Measurements from ENCODE around the gene CRX. TPM values are rescaled to one million over a fixed set of nuclear protein-coding genes. Genes with fewer than 3 reads are reported as not detected.

The CRX gene
- total and polyA plus RNA-seq, 8 donors = not detected

DNA sequence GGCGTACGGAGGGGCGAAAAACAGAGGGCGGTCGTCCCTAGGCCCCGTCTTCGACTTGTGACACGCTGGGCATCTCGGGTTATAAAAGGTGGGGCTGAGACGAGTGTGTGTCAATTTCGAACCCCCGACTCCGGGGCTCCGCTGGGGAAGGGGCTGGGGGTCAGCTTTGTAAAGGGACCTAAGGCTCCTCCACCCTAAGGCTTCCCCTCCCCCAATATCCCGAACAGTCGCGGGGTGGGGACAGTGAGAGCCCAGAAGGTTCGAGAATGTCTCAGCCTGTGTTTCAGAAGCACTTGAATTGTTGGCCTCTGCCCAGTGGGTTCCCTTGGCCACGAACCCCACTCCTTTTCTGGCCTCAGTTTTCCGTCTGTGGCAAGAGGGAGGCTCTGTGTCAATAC is 42.8 kb upstream of the CRX start:
- DNase-seq = peak in 1 of 2 donors; percentile 58
- Histone ChIP-seq H3K27me3 (no peaks in the 10 kb centered on the region), H3K4me1 (peaks cover 40 to 55% (median 49%) of the 10 kb centered on the region in 4 donors), H3K9me3 (no peaks in the 10 kb centered on the region), H3K27ac (peak overlapping the region; percentile 95 to 97 (median 95)), H3K4me3 (peak overlapping the region; percentile 78 to 93 (median 86)), H3K36me3 (peaks cover 20 to 34% (median 31%) of the 10 kb centered on the region in 4 donors)
- 0 to 1% (median 0%) methylated on average over 18 to 20 of the region's 20 CpGs for WGBS, 5 donors
- intact Hi-C loops (cut with DNase I; ENCODE audit: low total_unique reads) = no loop called here
- no peak for TF ChIP-seq EP300 (IDR thresholded peaks at IDR 0.05)
- no peak for TF ChIP-seq POLR2A (IDR thresholded peaks at IDR 0.05)
- TF ChIP-seq, protein P1, sequence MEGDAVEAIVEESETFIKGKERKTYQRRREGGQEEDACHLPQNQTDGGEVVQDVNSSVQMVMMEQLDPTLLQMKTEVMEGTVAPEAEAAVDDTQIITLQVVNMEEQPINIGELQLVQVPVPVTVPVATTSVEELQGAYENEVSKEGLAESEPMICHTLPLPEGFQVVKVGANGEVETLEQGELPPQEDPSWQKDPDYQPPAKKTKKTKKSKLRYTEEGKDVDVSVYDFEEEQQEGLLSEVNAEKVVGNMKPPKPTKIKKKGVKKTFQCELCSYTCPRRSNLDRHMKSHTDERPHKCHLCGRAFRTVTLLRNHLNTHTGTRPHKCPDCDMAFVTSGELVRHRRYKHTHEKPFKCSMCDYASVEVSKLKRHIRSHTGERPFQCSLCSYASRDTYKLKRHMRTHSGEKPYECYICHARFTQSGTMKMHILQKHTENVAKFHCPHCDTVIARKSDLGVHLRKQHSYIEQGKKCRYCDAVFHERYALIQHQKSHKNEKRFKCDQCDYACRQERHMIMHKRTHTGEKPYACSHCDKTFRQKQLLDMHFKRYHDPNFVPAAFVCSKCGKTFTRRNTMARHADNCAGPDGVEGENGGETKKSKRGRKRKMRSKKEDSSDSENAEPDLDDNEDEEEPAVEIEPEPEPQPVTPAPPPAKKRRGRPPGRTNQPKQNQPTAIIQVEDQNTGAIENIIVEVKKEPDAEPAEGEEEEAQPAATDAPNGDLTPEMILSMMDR (IDR thresholded peaks at IDR 0.05) = no peak
- TF ChIP-seq POLR2AphosphoS5 (IDR thresholded peaks at IDR 0.05) = no peak

DNA sequence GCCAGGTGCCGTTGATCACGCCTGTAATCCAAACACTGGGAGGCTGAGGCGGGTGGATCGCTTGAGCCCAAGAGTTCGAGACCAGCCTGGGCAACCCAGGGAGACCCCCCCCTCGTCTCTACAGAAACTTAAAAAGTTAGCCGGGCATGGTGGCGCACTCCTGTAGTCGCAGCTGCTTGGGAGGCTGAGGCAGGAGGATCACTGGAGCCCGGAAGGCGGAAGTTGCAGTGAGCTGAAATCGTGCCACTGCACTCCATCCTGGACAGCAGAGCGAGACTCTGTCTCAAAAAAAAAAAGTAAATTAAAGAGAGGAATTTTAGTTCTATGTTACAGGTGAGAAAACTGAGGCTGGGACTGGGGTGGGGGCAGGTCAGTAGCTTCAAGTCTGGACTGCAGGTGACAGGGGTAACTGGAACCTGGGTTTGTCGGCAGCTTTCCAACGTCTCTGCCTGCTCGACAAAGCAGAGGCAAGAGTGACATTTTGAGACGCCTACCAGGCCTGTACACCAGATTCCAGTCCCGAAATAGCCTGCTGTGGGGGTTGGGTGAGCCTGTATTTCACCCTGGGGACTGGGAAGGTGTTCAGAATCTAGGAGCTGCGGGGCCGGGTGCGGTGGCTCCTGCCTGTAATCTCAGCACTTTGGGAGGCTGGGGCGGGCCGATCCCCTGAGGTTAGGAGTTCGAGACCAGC is 42.1 kb upstream of the CRX start:
- Histone ChIP-seq H3K27me3 (no peaks in the 10 kb centered on the region), H3K4me3 (peak overlapping the region; percentile 78 to 93 (median 86)), H3K9me3 (no peaks in the 10 kb centered on the region), H3K36me3 (peaks cover 25 to 41% (median 38%) of the 10 kb centered on the region in 4 donors), H3K27ac (peak overlapping the region; percentile 66 to 97 (median 95)), H3K4me1 (peaks cover 40 to 59% (median 49%) of the 10 kb centered on the region in 4 donors)
- peak; percentile 58 to 74 for DNase-seq
- 38 to 47% (median 43%) methylated on average over 24 of the region's 24 CpGs for WGBS, 5 donors
- intact Hi-C loops (cut with DNase I; ENCODE audit: low total_unique reads) = no loop called here
- peak in 1 of 3 donors; percentile 41 for TF ChIP-seq POLR2AphosphoS5 (IDR thresholded peaks at IDR 0.05)
- no peak for TF ChIP-seq POLR2A (IDR thresholded peaks at IDR 0.05)
- TF ChIP-seq EP300 (IDR thresholded peaks at IDR 0.05) = peak; percentile 21
- TF ChIP-seq, protein P1 (IDR thresholded peaks at IDR 0.05) = no peak

DNA sequence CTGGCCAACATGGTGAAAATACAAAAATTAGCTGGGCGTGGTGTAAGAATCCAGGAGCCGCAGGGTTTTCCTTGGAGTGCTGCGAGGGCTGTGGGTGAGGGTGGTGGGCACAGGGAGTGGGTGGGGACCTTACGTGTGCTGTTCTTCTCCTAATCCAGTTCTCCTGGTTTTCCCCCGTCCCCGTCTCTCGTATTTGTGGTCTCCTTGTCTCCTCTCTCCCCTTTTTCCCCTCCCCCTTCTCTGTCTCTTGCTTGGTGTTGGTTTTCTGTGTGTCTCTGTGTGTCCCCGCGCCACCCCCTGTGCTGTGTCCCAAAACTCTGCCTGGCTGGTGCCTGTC is 41.6 kb upstream of the CRX start:
- Histone ChIP-seq H3K27me3 (no peaks in the 10 kb centered on the region), H3K4me3 (peak overlapping the region; percentile 78 to 93 (median 86)), H3K36me3 (peaks cover 30 to 46% (median 44%) of the 10 kb centered on the region in 4 donors), H3K4me1 (peaks cover 40 to 59% (median 49%) of the 10 kb centered on the region in 4 donors), H3K27ac (peak overlapping the region; percentile 66 to 97 (median 95)), H3K9me3 (no peaks in the 10 kb centered on the region)
- WGBS, 5 donors = 60 to 81% (median 74%) methylated on average over 9 of the region's 9 CpGs
- no peak for TF ChIP-seq EP300 (IDR thresholded peaks at IDR 0.05)
- TF ChIP-seq, protein P1 (IDR thresholded peaks at IDR 0.05) = no peak
- no peak for TF ChIP-seq POLR2A (IDR thresholded peaks at IDR 0.05)
- no peak for TF ChIP-seq POLR2AphosphoS5 (IDR thresholded peaks at IDR 0.05)
- DNase-seq = no peak
- intact Hi-C loops (cut with DNase I; ENCODE audit: low total_unique reads) = no loop called here

DNA sequence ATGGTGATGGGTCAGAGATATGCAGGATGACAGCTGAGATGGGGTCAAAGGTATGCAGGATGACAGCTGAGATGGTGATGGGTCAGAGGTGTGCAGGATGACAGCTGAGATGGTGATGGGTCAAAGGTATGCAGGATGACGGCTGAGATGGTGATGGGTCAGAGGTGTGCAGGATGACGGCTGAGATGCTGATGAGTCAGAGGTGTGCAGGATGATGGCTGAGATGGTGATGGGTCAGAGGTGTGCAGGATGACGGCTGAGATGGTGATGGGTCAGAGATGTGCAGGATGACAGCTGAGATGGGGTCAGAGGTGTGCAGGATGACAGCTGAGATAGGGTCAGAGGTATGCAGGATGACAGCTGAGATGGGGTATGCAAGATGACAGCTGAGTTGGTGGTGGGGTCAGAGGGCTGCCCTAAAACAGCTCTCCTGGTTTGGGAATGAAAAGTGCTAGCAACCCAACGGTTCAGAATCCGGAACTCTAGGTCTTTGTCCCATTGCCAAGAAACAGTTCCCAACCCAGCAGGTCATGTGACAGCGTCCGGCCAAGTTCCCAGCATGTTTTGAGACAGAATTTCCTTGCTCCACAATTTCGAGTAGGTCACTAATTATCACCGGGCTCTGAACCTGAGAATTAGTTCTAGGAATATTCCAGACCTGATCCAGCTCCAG is 40.0 kb upstream of the CRX start:
- intact Hi-C loops (cut with DNase I; ENCODE audit: low total_unique reads) = no loop called here
- WGBS, 5 donors = 29 to 46% (median 37%) methylated on average over 9 of the region's 9 CpGs
- no peaks in the 10 kb centered on the region for H3K9me3 ChIP-seq
- H3K4me3 ChIP-seq = peak overlapping the region in 2 of 4 donors; percentile 78 to 93
- DNase-seq = peak in 1 of 2 donors; percentile 35
- H3K27me3 ChIP-seq = no peaks in the 10 kb centered on the region
- TF ChIP-seq, protein P1 (IDR thresholded peaks at IDR 0.05) = no peak
- TF ChIP-seq POLR2A (IDR thresholded peaks at IDR 0.05) (no peak), EP300 (IDR thresholded peaks at IDR 0.05) (no peak), POLR2AphosphoS5 (IDR thresholded peaks at IDR 0.05) (peak in 2 of 3 donors; percentile 20 to 36)
- H3K27ac ChIP-seq = peak overlapping the region in 3 of 5 donors; percentile 95 to 97 (median 95)
- H3K4me1 ChIP-seq = peaks cover 40 to 59% (median 47%) of the 10 kb centered on the region in 4 donors
- H3K36me3 ChIP-seq = peaks cover 39 to 62% (median 59%) of the 10 kb centered on the region in 4 donors

Measured in stomach (tissue), 9 donors.